Thyroid gland (tissue), 4 donors: ENCODE results near the gene C9orf43. TPM values are rescaled to one million over a fixed set of nuclear protein-coding genes. Genes with fewer than 3 reads are reported as not detected.
"Not testable (repeated sequence)": the region's sequence is repeated elsewhere in the genome, so short reads cannot be mapped to it uniquely, and the experiment has no call there.

ENCODE experiments used
- DNase-seq, 2 donors: peaks; one replicate each; pipeline ENCODE4 v3.0.0-alpha.2; 2019
- H3K27ac ChIP-seq, 3 donors: fragments of 200-600 bp; sonication (generic); 1 replicate in 2 of 3; 2 replicates in 1 of 3; pipeline ENCODE4 v1.5.1; 2016 to 2019; ENCODE audit warnings: mild to moderate bottlenecking in 1 of 3, moderate library complexity in 1 of 3
- H3K27me3 ChIP-seq: fragments of 200-600 bp; sonication (generic); one replicate; pipeline ENCODE4 v1.5.1; 2019
- H3K36me3 ChIP-seq, 2 donors: fragments of 200-600 bp; sonication (generic); one replicate each; pipeline ENCODE4 v1.5.1; 2016 to 2019
- H3K4me1 ChIP-seq, 2 donors: fragments of 200-600 bp; sonication (generic); one replicate each; pipeline ENCODE4 v1.5.1; 2017 to 2019
- H3K4me3 ChIP-seq, 3 donors: fragments of 200-600 bp; sonication (generic); replicated peaks in 1 of 3; 1 replicate in 2 of 3; 2 replicates in 1 of 3; pipeline ENCODE4 v1.5.1; 2016; ENCODE audit warnings: mild to moderate bottlenecking in 1 of 3
- H3K9me3 ChIP-seq: fragments of 200-600 bp; sonication (generic); one replicate; pipeline ENCODE4 v1.5.1; 2017
- CTCF ChIP-seq, 6 experiments: fragments of 200-600 bp in 3 of 6; fragments of 450-650 bp in 3 of 6; sonication (generic) in 3 of 6; IDR thresholded peaks; one replicate each; pipeline ENCODE4 v1.5.1; 2016 to 2019; ENCODE audit warnings: antibody characterized with exemption in 6 of 6, mild to moderate bottlenecking in 2 of 6, inconsistent platforms in 1 of 6, moderate library complexity in 1 of 6
- POLR2A ChIP-seq, 2 donors: fragments of 450-650 bp; IDR thresholded peaks; one replicate each; pipeline ENCODE4 v1.6.1; 2017; ENCODE audit warnings: antibody characterized with exemption in 2 of 2, mild to moderate bottlenecking in 2 of 2, moderate library complexity in 1 of 2
- WGBS, 2 donors: methylation state at CpG; one replicate each; pipeline ENCODE4 v1.1.5; 2017; 5-methylcytosine and 5-hydroxymethylcytosine counted together
- intact Hi-C: fragments of 100-400 bp; cut with DNase I; formaldehyde crosslinking; loops from one replicate; pipeline ENCODE4 v1.15.1; 2023
- total RNA-seq, 4 donors: library from RNA; depleted of rRNA; stranded (reverse); fragments of >200 nt; gene quantifications; one replicate each; pipeline ENCODE4 v1.2.3, GENCODE V29; 2016

C9orf43 gene
- total RNA-seq, 4 donors from 2014 or later = 0.39 to 2.5 (median 0.84) TPM

GRCh38 chr9:113373256-113373655, 37.3 kb upstream of the C9orf43 start:
- Histone ChIP-seq H3K4me3 (no peak overlapping the region), H3K9me3 (no peaks in the 10 kb centered on the region), H3K36me3 (peaks cover 4 to 21% of the 10 kb centered on the region in 2 donors), H3K27me3 (no peaks in the 10 kb centered on the region), H3K4me1 (peaks cover 20 to 35% of the 10 kb centered on the region in 2 donors), H3K27ac (peak overlapping the region in 1 of 3 donors; percentile 31)
- intact Hi-C loops = no loop called here
- no peak for DNase-seq
- WGBS, 2 donors = 64 to 73% methylated on average over 3 of the region's 3 CpGs
- TF ChIP-seq POLR2A (IDR thresholded peaks at IDR 0.05) = no peak
- TF ChIP-seq CTCF (IDR thresholded peaks at IDR 0.05) = no peak

GRCh38 chr9:113373676-113374392, 36.7 kb upstream of the C9orf43 start:
- H3K9me3 ChIP-seq = no peaks in the 10 kb centered on the region
- peaks cover 20 to 35% of the 10 kb centered on the region in 2 donors for H3K4me1 ChIP-seq
- peaks cover 4 to 21% of the 10 kb centered on the region in 2 donors for H3K36me3 ChIP-seq
- TF ChIP-seq CTCF (IDR thresholded peaks at IDR 0.05) = no peak
- TF ChIP-seq POLR2A (IDR thresholded peaks at IDR 0.05) = no peak
- no peaks in the 10 kb centered on the region for H3K27me3 ChIP-seq
- intact Hi-C loops = no loop called here
- no peak overlapping the region for H3K27ac ChIP-seq
- 86% methylated on average over 11 of the region's 24 CpGs; no CpG with 5 or more reads in 1 of the 2 donors for WGBS, 2 donors
- no peak for DNase-seq
- no peak overlapping the region for H3K4me3 ChIP-seq

GRCh38 chr9:113375057-113376023, 35.2 kb upstream of the C9orf43 start:
- 89 to 93% methylated on average over 6 of the region's 6 CpGs for WGBS, 2 donors
- H3K9me3 ChIP-seq = no peaks in the 10 kb centered on the region
- peak overlapping the region; percentile 2 to 91 (median 50) for H3K27ac ChIP-seq
- no peak overlapping the region for H3K4me3 ChIP-seq
- no peak for DNase-seq
- TF ChIP-seq CTCF (IDR thresholded peaks at IDR 0.05) (no peak), POLR2A (IDR thresholded peaks at IDR 0.05) (no peak)
- peaks cover 4 to 21% of the 10 kb centered on the region in 2 donors for H3K36me3 ChIP-seq
- intact Hi-C loops = no loop called here
- H3K27me3 ChIP-seq = no peaks in the 10 kb centered on the region
- H3K4me1 ChIP-seq = peaks cover 20 to 37% of the 10 kb centered on the region in 2 donors

DNA sequence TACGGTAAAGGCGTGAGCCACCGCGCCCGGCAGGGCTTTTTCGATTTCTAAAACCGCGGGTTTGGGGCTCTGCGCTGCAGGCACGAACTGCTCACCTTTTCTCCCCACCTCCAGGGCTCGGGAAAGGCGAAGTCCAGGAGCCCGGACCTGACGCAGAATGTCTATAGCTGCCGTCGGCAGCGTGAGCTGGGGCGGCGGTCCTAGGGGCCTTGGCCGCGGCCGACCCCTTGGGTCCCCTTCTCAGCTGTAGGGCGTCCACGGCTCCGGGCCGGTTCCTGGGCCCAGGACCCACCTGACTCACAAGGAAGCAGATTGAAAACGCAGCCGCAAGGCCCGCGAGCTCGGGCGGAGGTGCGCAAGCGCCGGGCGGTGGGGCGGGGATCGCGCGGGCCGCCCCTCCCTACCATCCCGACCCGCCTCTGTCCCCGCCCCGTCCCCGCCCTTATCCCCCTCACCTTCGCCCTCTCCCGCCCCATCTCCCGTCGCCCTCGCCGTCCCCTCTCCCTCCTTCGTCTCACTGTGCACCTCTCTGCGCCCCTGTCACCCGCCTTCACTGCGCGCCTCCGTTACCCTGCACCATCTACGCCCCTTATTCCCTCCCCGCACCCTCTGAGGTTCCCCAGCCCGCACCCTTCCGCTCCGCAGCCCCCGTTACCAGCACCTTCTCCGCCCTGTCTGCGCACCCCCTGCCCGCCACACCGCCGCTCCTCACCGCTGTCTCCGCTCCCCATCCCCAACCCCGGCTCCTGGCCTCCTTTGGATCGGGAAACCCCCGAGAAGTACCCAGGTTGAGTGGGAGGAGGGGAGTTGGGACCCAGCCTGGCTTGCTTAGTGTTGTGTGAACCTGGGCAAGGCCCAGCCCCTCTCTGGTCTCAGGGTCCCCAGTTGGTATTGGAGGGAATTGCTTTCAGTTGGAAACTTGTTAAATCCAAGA, 33.6 kb upstream of the C9orf43 start, which contains the start of gene HDHD3:
Gene HDHD3 (minus strand): TSS at position 353 of the 934 bp plus-strand sequence. CDS start 2,632 bp downstream, outside the sequence.
- peak within 1 kb of the TSS; percentile 53 to 95 (median 72) for H3K4me3 ChIP-seq
- peak within 1 kb of the TSS; percentile 84 to 97 (median 91) for H3K27ac ChIP-seq
- peaks cover 27 to 43% of the 10 kb centered on the region in 2 donors for H3K4me1 ChIP-seq
- DNase-seq = peak; percentile 87 to 91
- H3K9me3 ChIP-seq = no peaks in the 10 kb centered on the region
- WGBS, 2 donors = 2 to 4% methylated on average over 51 of the region's 74 CpGs
- TF ChIP-seq POLR2A (IDR thresholded peaks at IDR 0.05) (peak; percentile 75 to 85), CTCF (IDR thresholded peaks at IDR 0.05) (no peak)
- no peaks in the 10 kb centered on the region for H3K27me3 ChIP-seq
- peaks cover 4 to 21% of the 10 kb centered on the region in 2 donors for H3K36me3 ChIP-seq
- intact Hi-C loops = no loop called here

DNA sequence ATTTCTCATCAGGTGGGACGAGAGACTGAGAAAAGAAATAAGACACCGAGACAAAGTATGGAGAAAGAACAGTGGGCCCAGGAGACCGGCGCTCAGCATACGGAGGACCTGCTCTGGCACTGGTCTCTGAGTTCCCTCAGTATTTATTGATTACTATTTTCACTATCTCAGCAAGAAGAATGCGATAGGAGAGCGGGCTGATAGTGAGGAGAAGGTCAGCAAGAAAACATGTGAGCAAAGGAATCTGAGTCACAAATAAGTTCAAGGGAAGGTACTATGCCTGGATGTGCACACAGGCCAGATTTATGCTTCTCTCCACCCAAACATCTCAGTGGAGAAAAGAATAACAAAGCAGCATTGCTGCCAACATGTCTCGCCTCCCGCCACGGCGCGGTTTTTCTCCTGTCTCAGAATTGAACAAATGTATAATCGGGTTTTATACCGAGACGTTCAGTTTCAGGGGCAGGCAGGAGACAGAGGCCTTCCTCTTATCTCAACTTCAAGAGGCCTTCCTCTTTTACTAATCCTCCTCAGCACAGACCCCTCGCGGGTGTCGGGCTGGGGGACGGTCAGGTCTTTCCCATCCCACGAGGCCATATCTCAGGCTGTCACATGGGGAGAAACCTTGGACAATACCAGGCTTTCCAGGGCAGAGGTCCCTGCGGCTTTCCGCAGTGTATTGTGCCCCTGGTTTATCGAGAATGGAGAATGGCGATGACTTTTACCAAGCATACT, 31.3 kb upstream of the C9orf43 start:
- H3K27ac ChIP-seq, H3K4me3 ChIP-seq, H3K27me3 ChIP-seq, H3K36me3 ChIP-seq, DNase-seq, H3K9me3 ChIP-seq, intact Hi-C loops: not testable (repeated sequence)
- WGBS, 2 donors = 75 to 80% methylated on average over 23 to 24 of the region's 24 CpGs
- peaks cover 24 to 34% of the 10 kb centered on the region in 2 donors for H3K4me1 ChIP-seq

GRCh38 chr9:113379829-113380210, 30.7 kb upstream of the C9orf43 start:
- Histone ChIP-seq H3K4me1 (peaks cover 24 to 34% of the 10 kb centered on the region in 2 donors), H3K27ac (peak overlapping the region in 2 of 3 donors; percentile 85 to 93)
- H3K27me3 ChIP-seq, H3K9me3 ChIP-seq, H3K4me3 ChIP-seq, DNase-seq, H3K36me3 ChIP-seq, intact Hi-C loops: not testable (repeated sequence)
- WGBS, 2 donors = 84 to 92% methylated on average over 2 of the region's 2 CpGs
